Measurements from ENCODE around the gene FNDC3B.

GRCh38 chr3:172328282-172328681 is 288.9 kb downstream of the FNDC3B start:
- TF ChIP-seq, protein P1, sequence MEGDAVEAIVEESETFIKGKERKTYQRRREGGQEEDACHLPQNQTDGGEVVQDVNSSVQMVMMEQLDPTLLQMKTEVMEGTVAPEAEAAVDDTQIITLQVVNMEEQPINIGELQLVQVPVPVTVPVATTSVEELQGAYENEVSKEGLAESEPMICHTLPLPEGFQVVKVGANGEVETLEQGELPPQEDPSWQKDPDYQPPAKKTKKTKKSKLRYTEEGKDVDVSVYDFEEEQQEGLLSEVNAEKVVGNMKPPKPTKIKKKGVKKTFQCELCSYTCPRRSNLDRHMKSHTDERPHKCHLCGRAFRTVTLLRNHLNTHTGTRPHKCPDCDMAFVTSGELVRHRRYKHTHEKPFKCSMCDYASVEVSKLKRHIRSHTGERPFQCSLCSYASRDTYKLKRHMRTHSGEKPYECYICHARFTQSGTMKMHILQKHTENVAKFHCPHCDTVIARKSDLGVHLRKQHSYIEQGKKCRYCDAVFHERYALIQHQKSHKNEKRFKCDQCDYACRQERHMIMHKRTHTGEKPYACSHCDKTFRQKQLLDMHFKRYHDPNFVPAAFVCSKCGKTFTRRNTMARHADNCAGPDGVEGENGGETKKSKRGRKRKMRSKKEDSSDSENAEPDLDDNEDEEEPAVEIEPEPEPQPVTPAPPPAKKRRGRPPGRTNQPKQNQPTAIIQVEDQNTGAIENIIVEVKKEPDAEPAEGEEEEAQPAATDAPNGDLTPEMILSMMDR (IDR thresholded peaks at IDR 0.05 in 8 of 11, conservative IDR thresholded peaks at IDR 0.05 in 3 of 11): no peak
- TF ChIP-seq POLR2A (IDR thresholded peaks at IDR 0.05): no peak
- no peak for TF ChIP-seq POLR2AphosphoS5 (IDR thresholded peaks at IDR 0.05)
